NCI-H748 (cell line): ENCODE measurements around the gene AKR1C1.
"Not testable (repeated sequence)": the region's sequence is repeated elsewhere in the genome, so short reads cannot be mapped to it uniquely, and the experiment has no call there.

Experiments used
- DNase-seq: peaks from one replicate; lab custom pipeline; 2025; ENCODE audit not compliant: unreplicated experiment; lab: John Stamatoyannopoulos, UW

AKR1C1 gene

DNA sequence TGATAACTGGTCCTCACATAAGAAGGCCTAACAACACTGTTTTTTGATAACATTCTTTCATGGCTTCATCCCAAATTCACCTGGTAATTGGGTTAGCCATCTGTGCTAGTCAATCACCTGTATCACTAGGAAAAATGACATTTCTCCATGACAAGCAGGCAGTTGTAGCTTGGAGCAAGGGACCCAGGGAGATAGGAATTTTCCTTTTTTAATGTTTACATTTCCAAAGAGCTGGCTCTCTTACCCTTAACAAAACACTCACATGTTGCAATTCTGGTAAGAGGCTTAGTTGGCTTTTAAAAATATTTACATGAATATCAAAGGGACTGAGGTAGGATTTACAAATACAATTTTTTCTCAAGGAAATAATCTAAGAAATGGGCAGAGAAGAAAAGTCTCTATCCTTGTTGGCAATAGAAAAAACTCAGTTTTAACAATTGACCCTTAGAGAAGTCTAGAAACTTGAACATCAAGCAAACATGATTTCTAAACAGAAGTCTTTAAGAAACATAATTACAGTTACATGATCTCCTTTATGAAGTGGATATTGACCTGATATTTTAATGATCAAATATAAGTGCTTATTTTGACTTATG, 16.1 kb upstream of the AKR1C1 start:
- DNase-seq, result no peak

DNA sequence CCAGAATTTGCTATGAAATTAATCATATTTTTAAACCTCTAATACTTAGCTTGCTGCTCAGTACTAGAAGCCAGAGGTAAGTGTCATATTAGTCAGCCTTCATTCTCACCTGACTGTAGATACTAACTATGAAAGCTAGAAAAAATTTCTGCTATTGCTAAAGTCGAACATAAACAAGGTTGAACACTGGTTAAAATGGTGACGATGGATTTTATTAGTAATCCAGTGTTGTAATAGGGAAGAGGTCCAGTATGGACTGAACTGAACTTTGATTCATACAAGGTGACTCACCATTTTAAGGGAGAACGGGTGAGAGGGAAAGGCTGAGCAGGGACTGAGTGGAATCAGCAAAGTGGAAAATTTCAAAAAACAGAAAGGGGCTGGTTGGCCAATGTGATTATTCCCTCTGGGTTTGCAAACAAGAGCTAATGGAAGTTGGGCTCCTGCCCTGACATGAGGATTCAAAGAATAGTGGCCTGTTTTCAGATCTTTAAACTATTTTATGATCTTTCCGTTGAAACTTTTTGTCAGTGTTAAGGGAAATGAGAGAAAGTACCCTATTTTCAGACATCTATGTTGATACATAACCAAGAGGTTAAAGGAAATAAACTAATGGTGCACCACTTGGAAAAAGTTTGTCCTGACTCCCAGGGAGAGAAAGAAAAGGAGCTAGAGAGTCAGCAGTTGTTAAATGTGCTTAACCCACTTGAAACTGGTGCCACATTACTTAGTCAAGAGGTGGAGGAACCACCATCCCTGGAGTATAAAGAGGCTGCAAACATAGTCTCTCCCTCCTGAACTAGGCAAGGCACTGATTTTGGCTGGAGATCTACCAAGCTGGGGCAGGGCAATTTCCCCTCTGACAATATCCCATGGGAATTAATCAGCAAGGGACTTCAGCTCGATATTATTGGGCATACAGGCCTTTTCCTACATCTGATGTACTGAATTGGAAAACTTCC, 15.3 kb upstream of the AKR1C1 start:
- no peak for DNase-seq

DNA sequence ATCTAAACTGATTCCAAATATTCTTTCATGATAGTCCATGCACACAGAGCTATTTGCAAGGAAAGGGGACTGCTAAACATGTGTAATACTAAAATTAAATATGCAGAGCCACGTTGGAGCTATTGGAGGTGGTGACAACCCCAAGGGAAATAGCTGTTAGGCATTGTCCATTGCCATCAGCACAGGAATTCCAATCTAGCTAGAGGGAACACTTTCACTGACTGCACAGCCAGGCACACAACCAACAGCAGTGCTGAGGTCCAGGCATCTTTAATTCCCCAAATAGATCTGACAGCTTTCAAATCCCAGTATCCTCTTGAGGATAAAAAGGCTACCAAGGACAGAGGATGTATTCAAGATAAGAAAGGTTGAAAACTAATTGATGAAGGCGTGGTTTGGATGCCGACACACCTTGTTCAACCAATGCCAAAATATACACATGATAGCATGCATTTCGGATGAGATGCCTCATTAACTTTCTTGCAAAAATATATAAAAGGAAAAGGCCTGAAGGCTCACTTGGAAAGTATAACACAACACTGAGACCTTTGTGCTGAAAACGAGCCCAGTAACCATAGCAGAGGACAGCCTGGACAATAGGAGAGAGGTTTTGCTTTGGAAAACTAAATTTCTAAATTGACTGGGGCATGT, 11.6 kb upstream of the AKR1C1 start:
- not testable (repeated sequence) for DNase-seq

GRCh38 chr10:4953405-4953804, 9.8 kb upstream of the AKR1C1 start:
- no peak for DNase-seq

- DNase-seq, result not testable (repeated sequence)
Measured at GRCh38 chr10:4956088-4956487, 7.1 kb upstream of the AKR1C1 start.

DNA sequence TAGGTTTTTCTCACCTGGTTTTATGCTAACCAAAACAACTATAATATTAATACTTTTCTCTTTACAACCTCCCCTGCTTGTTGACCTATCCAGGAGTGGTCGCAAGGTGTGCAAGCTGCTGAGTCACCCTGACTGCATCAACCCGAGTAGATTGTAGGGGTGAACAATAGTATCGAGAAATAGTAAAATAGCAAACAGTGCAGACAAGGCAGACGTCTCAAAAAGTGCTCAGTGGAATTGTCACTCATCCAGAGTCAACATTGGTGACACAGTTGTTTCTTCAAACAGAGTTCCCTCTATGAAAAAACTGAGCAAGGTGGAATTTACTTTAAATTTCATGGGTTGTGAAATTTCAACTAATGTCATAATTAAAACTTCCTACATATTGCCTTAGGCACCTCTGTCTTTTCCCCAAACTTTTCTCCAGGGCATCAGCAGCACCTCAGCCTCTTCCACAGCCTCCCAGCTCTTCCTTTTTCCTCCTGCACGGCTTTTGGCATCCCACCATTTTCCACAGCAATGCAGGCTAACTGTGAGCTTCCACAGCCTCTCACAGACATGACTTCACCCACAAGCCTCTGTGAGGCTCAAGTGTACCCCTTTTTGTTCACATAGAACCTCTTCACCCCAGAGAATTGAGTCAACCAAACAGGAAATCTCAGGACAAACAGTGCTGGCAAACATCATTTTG, 6.1 kb upstream of the AKR1C1 start:
- DNase-seq, result not testable (repeated sequence)

GRCh38 chr10:4961558-4961957, 1.7 kb upstream of the AKR1C1 start:
- not testable (repeated sequence) for DNase-seq

DNA sequence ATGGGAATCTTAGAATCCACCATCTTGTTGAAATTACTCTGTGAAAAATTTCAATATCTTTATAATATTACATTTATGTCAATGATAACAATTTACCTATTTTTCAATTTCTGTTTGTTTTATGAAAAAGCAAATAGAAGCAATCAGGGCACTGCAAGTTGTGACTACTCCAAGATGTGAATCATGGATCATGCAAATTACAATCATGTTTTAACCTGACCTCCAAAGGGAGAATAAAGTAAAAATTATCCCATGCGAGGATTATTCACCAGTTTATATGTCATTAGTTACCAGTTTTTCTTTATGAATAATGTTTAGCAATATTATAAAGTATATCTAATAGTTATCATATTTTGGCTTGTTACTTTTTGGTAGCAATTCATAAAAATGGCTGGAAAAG, 907 bp upstream of the AKR1C1 start:
- DNase-seq, result not testable (repeated sequence)

DNA sequence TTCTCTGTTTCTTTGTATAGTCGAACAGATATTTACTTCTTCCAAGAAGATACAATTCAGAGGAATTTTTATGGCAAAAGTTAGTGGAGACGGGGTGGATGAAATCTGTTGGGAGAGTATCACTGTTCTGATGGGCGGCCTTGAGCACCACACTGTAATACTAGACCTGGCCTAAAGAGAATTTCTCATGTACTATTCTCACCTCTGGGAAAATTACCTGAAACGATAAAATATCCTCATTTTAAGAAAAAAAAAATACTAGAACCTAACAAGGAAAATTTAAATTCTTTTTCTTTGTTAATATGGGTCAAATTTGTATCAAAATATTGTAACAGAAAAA, 570 bp downstream of the AKR1C1 start:
- not testable (repeated sequence) for DNase-seq

DNA sequence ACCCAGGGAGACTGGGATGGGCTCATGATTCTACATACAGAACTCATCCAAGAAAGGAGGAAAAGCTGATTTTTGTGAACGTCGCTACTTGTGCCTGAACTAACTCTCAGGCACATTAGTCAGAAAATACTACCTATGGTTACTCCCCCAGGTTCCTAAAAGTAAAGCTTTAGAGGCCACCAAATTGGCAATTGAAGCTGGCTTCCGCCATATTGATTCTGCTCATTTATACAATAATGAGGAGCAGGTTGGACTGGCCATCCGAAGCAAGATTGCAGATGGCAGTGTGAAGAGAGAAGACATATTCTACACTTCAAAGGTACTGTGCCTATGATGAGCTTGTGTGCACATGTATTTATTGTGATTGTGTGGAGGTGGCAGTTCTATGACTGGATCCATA, 2.5 kb downstream of the AKR1C1 start:
- DNase-seq, result not testable (repeated sequence)

GRCh38 chr10:4967189-4967588, 4.0 kb downstream of the AKR1C1 start:
- DNase-seq, result not testable (repeated sequence)

- DNase-seq, result not testable (repeated sequence)
Measured at GRCh38 chr10:4969289-4969688, 6.1 kb downstream of the AKR1C1 start.

DNA sequence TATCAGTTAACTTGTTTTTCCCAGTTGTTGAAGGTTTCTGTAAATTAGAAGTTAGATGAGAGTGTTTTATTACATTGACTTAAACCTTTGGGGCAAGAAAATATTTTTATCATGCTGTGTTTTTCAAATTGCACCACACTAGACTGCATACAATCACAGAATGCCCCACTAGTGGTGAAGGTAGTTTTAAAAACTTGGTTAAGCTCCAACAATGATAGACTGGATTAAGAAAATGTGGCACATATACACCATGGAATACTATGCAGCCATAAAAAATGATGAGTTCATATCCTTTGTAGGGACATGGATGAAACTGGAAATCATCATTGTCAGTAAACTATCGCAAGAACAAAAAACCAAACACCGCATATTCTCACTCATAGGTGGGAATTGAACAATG, 7.1 kb downstream of the AKR1C1 start:
- DNase-seq, result not testable (repeated sequence)

DNA sequence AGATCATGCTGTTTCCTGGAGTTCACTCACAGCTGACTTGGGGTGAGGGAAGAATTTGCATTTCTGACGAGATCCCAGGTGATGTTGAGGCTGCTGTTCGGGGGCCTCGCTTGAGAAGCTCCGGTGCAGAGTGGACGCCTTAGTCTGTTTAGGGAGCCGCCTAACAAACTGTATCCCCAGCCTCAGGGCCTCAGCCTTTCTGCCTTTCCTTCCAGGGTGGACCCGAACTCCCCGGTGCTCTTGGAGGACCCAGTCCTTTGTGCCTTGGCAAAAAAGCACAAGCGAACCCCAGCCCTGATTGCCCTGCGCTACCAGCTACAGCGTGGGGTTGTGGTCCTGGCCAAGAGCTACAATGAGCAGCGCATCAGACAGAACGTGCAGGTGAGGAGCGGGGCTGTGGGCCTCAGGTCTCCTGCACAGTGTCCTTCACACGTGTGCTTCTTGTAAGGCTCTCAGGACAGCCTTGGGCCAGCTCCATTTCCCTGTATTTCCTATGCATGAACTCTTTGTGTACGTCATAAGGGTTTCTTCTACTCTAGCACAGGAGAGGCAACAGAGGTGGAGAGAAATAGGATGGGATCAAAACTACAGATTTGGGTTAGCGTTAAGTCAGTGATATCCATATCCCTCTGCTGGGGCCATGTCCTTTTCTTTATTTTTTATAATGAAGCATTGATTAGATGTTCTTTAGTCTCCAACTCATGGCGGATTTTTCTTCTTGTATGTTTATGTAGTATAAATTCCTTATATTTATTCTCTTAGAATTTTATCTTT, 9.3 kb downstream of the AKR1C1 start:
- DNase-seq, result not testable (repeated sequence)

- DNase-seq, result not testable (repeated sequence)
Measured at GRCh38 chr10:4973294-4973693, 10.1 kb downstream of the AKR1C1 start.

DNA sequence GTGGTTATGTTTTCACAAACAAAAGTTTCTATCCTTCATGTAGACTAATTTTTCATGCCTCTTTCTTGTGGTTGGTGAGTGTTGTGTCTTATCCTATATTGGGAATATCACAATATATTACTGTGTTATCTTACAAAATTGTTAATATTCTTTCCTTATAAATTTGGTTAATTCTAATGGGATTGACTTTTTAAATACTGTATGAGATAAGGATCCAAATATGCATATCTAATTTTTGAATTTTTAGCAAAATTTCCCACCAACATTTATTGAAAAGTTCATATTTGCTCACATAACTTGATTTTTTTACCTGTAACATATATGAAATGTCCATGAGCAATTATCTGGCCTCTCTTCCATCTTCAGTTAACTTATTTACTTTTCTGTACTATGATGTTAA, 11.2 kb downstream of the AKR1C1 start:
- DNase-seq, result not testable (repeated sequence)

DNA sequence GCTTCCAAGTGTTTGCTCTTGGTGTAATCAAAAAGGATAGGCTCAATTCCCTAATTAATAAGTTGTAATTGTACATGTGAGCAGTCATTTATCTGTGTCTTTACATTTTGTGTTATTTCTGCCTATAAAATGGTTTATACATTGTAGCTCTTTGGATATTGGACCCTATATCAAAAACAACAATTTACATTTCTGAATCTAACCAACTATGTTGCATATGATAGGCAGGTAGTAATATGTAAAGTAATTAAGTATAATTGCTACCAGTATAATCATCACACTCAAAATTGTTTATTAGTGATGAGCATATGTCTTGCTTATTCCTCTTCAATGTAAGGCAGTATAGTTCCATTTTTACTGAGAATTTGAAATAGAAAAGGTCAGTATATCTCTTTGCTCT, 13.8 kb downstream of the AKR1C1 start:
- no peak for DNase-seq

- no peak for DNase-seq
Measured at GRCh38 chr10:4978870-4979269, 15.7 kb downstream of the AKR1C1 start.

DNA sequence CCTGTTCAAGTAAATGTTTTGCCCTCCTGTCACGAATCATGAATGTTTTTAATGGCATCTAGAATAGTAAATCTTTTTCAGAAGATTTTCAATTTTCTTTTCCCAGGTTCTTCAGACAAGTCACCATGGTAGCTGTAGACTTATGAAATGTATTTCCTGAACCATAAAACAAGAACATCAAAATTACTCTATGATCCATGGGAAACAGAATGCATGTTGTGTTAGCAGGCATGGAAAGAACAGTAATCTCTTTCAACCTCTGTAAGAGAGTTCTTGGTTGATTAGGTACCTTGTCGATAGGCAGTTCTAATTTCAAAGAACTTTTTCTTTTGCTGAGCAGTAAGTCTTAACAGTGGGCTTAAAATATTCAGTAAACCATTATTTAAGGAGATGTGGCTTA, 17.6 kb downstream of the AKR1C1 start:
- DNase-seq, result no peak

GRCh38 chr10:4981722-4982471, 18.7 kb downstream of the AKR1C1 start:
- peak; percentile 25 for DNase-seq
